HTERT RPE-1 (cell line): Measurements from ENCODE around the gene HMGCS2.
"Not testable (repeated sequence)": the region's sequence is repeated elsewhere in the genome, so short reads cannot be mapped to it uniquely, and the experiment has no call there.

ENCODE experiments used
- in situ Hi-C: fragments of 300-500 bp; cut with MboI; formaldehyde crosslinking; loops from 4 replicates; pipeline ENCODE4 v1.14.3; 2020; ENCODE audit warnings: low sequenced_read_pairs

HMGCS2 gene

GRCh38 chr1:119790451-119791198 lies 21.9 kb upstream of the HMGCS2 start:
- in situ Hi-C loops: no loop called here

GRCh38 chr1:119787776-119788175 lies 19.1 kb upstream of the HMGCS2 start:
- in situ Hi-C loops: no loop called here

- in situ Hi-C loops: not testable (repeated sequence)
Measured at GRCh38 chr1:119786473-119787050, 17.9 kb upstream of the HMGCS2 start.

GRCh38 chr1:119786046-119786445 lies 17.3 kb upstream of the HMGCS2 start:
- in situ Hi-C loops: not testable (repeated sequence)

GRCh38 chr1:119784191-119784781 lies 15.6 kb upstream of the HMGCS2 start:
- in situ Hi-C loops: no loop called here

- in situ Hi-C loops: no loop called here
Measured at GRCh38 chr1:119783354-119784185, 14.9 kb upstream of the HMGCS2 start.

GRCh38 chr1:119782631-119783325 lies 14.1 kb upstream of the HMGCS2 start:
- in situ Hi-C loops: no loop called here

- in situ Hi-C loops: no loop called here
Measured at GRCh38 chr1:119781434-119782210, 12.9 kb upstream of the HMGCS2 start.

- in situ Hi-C loops: no loop called here
Measured at GRCh38 chr1:119779869-119780356, 11.2 kb upstream of the HMGCS2 start.

- in situ Hi-C loops: no loop called here
Measured at GRCh38 chr1:119778886-119779560, 10.3 kb upstream of the HMGCS2 start.

- in situ Hi-C loops: no loop called here
Measured at GRCh38 chr1:119778359-119778758, 9.7 kb upstream of the HMGCS2 start.

GRCh38 chr1:119774746-119775490 lies 6.2 kb upstream of the HMGCS2 start:
- in situ Hi-C loops: no loop called here

- in situ Hi-C loops: no loop called here
Measured at GRCh38 chr1:119773711-119774241, 5.1 kb upstream of the HMGCS2 start.

- in situ Hi-C loops: no loop called here
Measured at GRCh38 chr1:119772298-119772697, 3.6 kb upstream of the HMGCS2 start.

GRCh38 chr1:119771770-119772169 lies 3.1 kb upstream of the HMGCS2 start:
- in situ Hi-C loops: no loop called here

GRCh38 chr1:119771016-119771415 lies 2.3 kb upstream of the HMGCS2 start:
- in situ Hi-C loops: no loop called here

- in situ Hi-C loops: no loop called here
Measured at GRCh38 chr1:119767486-119767885, 1.2 kb downstream of the HMGCS2 start.

- in situ Hi-C loops: no loop called here
Measured at GRCh38 chr1:119766374-119766794, 2.3 kb downstream of the HMGCS2 start.
